B cell (primary cell): ENCODE results near the gene RPA1. TPM values are rescaled to one million over a fixed set of nuclear protein-coding genes. Genes with fewer than 3 reads are reported as not detected.

Source experiments
- ATAC-seq: fragments of 200-7000 bp; cut with Tn5 transposase; one replicate; pipeline ENCODE4 v1.10.0; 2021; ENCODE audit warnings: low read depth, mild to moderate bottlenecking, moderate number of reproducible peaks, moderate library complexity
- CTCF ChIA-PET: fragments of 350-600 bp; sonication (Branson Sonifier 250); formaldehyde crosslinking; loops from one replicate; lab custom pipeline; 2021; ENCODE audit warnings: antibody characterized with exemption, inconsistent platforms; lab: Charles Lee
- POLR2A ChIA-PET: fragments of 350-600 bp; sonication (Branson Sonifier 250); formaldehyde crosslinking; loops from one replicate; lab custom pipeline; 2021; ENCODE audit warnings: antibody characterized with exemption; lab: Charles Lee
- DNase-seq: peaks from one replicate; pipeline ENCODE4 v3.0.0; 2013
- H2AFZ ChIP-seq: 2 replicates; pipeline ENCODE4 v1.6.1; 2012; ENCODE audit warnings: mild to moderate bottlenecking, low read depth, low read length; ENCODE audit not compliant: insufficient read depth, poor library complexity, severe bottlenecking
- H3K27ac ChIP-seq, 2 donors: 1 replicate in 1 of 2; 2 replicates in 1 of 2; pipeline ENCODE4 v1.5.1; 2012 to 2013; ENCODE audit warnings: low read length in 2 of 2, mild to moderate bottlenecking in 2 of 2, moderate library complexity in 1 of 2
- H3K27me3 ChIP-seq, 4 experiments: fragments of 200-600 bp in 1 of 4; sonication (generic) in 1 of 4; replicated peaks in 1 of 4; 1 replicate in 2 of 4; 2 replicates in 2 of 4; pipeline versions ENCODE4 v1.6.1 to v1.7.0; 2013 to 2016; ENCODE audit warnings: low read length in 3 of 4, mild to moderate bottlenecking in 2 of 4, mixed read lengths in 1 of 4, moderate library complexity in 1 of 4; ENCODE audit not compliant: insufficient read depth in 4 of 4, control insufficient read depth in 3 of 4; ENCODE audit errors: control extremely low read depth in 1 of 4
- H3K36me3 ChIP-seq, 2 experiments: replicated peaks in 1 of 2; 1 replicate in 1 of 2; 2 replicates in 1 of 2; pipeline versions ENCODE4 v1.6.1 to v1.7.1; 2013; ENCODE audit warnings: low read length in 1 of 2; ENCODE audit not compliant: insufficient read depth in 2 of 2, control insufficient read depth in 1 of 2; ENCODE audit errors: control extremely low read depth in 1 of 2, extremely low read depth in 1 of 2
- H3K4me1 ChIP-seq, 2 donors: fragments of 200-600 bp in 1 of 2; sonication (generic) in 1 of 2; 1 replicate in 1 of 2; 2 replicates in 1 of 2; pipeline versions ENCODE4 v1.5.1 to v1.6.1; 2013 to 2017; ENCODE audit warnings: low read length in 2 of 2; ENCODE audit not compliant: control insufficient read depth in 2 of 2, insufficient read depth in 2 of 2
- H3K4me2 ChIP-seq: replicated peaks from 2 replicates; pipeline ENCODE3; 2012; ENCODE audit warnings: mild to moderate bottlenecking, low read depth, low read length; ENCODE audit not compliant: poor library complexity, severe bottlenecking
- H3K4me3 ChIP-seq, 5 experiments: fragments of 200-600 bp in 1 of 5; sonication (generic) in 1 of 5; 1 replicate in 3 of 5; 2 replicates in 2 of 5; pipeline versions ENCODE4 v1.5.1 to v1.7.0; 2011 to 2016; ENCODE audit warnings: low read length in 4 of 5, mild to moderate bottlenecking in 4 of 5, low read depth in 2 of 5, control low read depth in 1 of 5, moderate library complexity in 1 of 5; ENCODE audit not compliant: insufficient read depth in 1 of 5; ENCODE audit errors: control extremely low read depth in 1 of 5, extremely low read depth in 1 of 5
- H3K79me2 ChIP-seq: fragments of 200-600 bp; sonication (generic); one replicate; pipeline ENCODE4 v1.6.0; 2016; ENCODE audit warnings: low read length; ENCODE audit not compliant: control insufficient read depth, insufficient read depth
- H3K9ac ChIP-seq: fragments of 200-600 bp; sonication (generic); 2 replicates; pipeline ENCODE4 v1.6.1; 2017; ENCODE audit warnings: mild to moderate bottlenecking, low read length, moderate library complexity
- H3K9me3 ChIP-seq, 3 donors: one replicate each; pipeline versions ENCODE4 v1.6.1 to v1.7.1; 2013; ENCODE audit warnings: low read length in 2 of 3; ENCODE audit not compliant: control insufficient read depth in 2 of 3, insufficient read depth in 1 of 3; ENCODE audit errors: control extremely low read depth in 1 of 3
- H4K20me1 ChIP-seq: 2 replicates; pipeline ENCODE4 v1.6.0; 2012; ENCODE audit warnings: mild to moderate bottlenecking, low read length; ENCODE audit not compliant: insufficient read depth, control insufficient read depth, poor library complexity, severe bottlenecking
- H3K27ac Mint-ChIP-seq: one replicate; pipeline ENCODE4 v1.8.0; 2021; ENCODE audit warnings: mixed read lengths
- H3K27me3 Mint-ChIP-seq: one replicate; pipeline ENCODE4 v1.8.0; 2021; ENCODE audit warnings: mixed read lengths
- H3K4me1 Mint-ChIP-seq: one replicate; pipeline ENCODE4 v1.8.0; 2021; ENCODE audit warnings: mixed read lengths
- H3K4me3 Mint-ChIP-seq: one replicate; pipeline ENCODE4 v1.8.0; 2021; ENCODE audit warnings: mixed read lengths
- H3K9me3 Mint-ChIP-seq: one replicate; pipeline ENCODE4 v1.8.0; 2022; ENCODE audit warnings: mixed read lengths; ENCODE audit not compliant: insufficient read depth
- EZH2 ChIP-seq: IDR thresholded peaks from 2 replicates; pipeline ENCODE4 v1.6.1; 2012; ENCODE audit warnings: borderline replicate concordance, low read depth, mild to moderate bottlenecking, moderate library complexity, low read length; ENCODE audit not compliant: insufficient read depth, poor library complexity, severe bottlenecking
- WGBS: methylation state at CpG from one replicate; pipeline ENCODE4 v1.1.5; 2013; ENCODE audit warnings: missing lambda C conversion rate; ENCODE audit not compliant: insufficient coverage; 5-methylcytosine and 5-hydroxymethylcytosine counted together
- intact Hi-C: fragments of 100-400 bp; cut with micrococcal nuclease; formaldehyde crosslinking; loops from one replicate; pipeline ENCODE4 v1.10.0; 2022
- polyA plus RNA-seq: library from polyadenylated mRNA; depleted of rRNA; stranded (reverse); fragments of >200 nt; gene quantifications from 2 replicates; pipeline ENCODE4 v1.2.3, GENCODE V29; 2012
- total RNA-seq, 2 donors: library from RNA; stranded (reverse); fragments of 120-200 nt in 1 of 2; gene quantifications; 1 replicate in 1 of 2; 2 replicates in 1 of 2; pipeline versions ENCODE4 v1.2.3 to v1.2.4, GENCODE V29; 2013 to 2022
- TF ChIP-seq, protein P1 (sequence below): fragments of 200-600 bp; IDR thresholded peaks from one replicate; pipeline ENCODE4 v1.8.0; 2022; ENCODE audit warnings: antibody characterized with exemption, mild to moderate bottlenecking

The RPA1 gene
- total and polyA plus RNA-seq, 2 donors (not counting 1 experiment from before 2014, with no cell fraction given) = 27.0 to 94.5 TPM

DNA sequence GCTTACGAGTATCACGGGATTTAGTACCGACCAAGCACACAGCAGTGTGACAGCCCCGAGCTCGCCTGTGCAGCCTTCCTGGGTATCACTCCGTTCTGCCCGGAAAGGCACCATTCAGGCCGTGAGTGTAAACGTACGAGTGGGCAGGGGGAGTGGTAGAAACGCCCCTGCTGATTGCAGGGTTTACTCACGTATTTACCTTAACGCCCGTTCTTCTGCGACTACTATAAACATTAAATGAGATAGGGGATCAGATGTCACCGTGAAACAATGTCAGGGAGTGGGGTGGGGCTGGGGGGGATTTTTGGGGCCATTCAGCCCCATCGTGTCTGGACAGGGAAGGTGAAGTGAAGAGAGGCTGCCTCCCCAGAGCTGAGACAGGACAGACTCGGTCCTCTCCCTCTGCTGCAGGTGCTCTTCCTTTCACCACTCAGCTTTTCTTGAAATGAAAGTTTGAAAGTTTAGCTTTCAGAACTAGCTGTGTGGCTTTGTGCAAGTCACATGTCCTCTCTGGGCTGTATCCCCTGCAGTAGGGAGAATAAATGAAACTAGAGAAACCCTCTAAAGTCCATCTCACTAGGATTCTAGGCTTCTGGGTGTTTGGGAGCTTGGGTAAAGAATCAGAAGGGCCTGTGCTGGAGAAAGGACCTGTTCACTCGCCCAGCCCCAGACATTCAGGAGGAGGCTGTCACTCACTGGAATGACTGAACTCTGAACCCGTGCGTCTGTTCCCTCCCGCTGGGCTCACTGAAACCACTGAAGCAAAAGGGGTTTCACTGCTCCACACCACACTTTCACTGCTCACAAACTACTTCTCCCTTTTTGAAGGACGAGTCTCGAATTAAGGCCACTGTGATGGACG lies 66.7 kb downstream of the RPA1 start:
- no peaks in the 10 kb centered on the region for H3K4me1 Mint-ChIP-seq
- Histone ChIP-seq H3K79me2 (no peaks in the 10 kb centered on the region), H4K20me1 (no peaks in the 10 kb centered on the region), H3K9ac (no peak overlapping the region), H3K4me3 (no peak overlapping the region), H2AFZ (no peak overlapping the region), H3K4me1 (no peaks in the 10 kb centered on the region), H3K36me3 (peaks cover 2 to 65% of the 10 kb centered on the region in 2 experiments), H3K27me3 (no peaks in the 10 kb centered on the region), H3K27ac (no peak overlapping the region), H3K9me3 (no peaks in the 10 kb centered on the region), H3K4me2 (no peak overlapping the region)
- no peaks in the 10 kb centered on the region for H3K9me3 Mint-ChIP-seq
- intact Hi-C loops = no loop called here
- H3K27me3 Mint-ChIP-seq = no peaks in the 10 kb centered on the region
- H3K27ac Mint-ChIP-seq = no peak overlapping the region
- POLR2A ChIA-PET = no interaction called here
- 82% methylated on average over 15 of the region's 25 CpGs for WGBS
- TF ChIP-seq, protein P1, sequence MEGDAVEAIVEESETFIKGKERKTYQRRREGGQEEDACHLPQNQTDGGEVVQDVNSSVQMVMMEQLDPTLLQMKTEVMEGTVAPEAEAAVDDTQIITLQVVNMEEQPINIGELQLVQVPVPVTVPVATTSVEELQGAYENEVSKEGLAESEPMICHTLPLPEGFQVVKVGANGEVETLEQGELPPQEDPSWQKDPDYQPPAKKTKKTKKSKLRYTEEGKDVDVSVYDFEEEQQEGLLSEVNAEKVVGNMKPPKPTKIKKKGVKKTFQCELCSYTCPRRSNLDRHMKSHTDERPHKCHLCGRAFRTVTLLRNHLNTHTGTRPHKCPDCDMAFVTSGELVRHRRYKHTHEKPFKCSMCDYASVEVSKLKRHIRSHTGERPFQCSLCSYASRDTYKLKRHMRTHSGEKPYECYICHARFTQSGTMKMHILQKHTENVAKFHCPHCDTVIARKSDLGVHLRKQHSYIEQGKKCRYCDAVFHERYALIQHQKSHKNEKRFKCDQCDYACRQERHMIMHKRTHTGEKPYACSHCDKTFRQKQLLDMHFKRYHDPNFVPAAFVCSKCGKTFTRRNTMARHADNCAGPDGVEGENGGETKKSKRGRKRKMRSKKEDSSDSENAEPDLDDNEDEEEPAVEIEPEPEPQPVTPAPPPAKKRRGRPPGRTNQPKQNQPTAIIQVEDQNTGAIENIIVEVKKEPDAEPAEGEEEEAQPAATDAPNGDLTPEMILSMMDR = no peak
- TF ChIP-seq EZH2 = no peak
- CTCF ChIA-PET = interaction anchor here (0.8 kb wide), 1 partner anchor 8 kb away, joined by 3 read pairs; no protein-coding TSS in a partner anchor
- ATAC-seq (no peak), DNase-seq (no peak)
- no peak overlapping the region for H3K4me3 Mint-ChIP-seq

DNA sequence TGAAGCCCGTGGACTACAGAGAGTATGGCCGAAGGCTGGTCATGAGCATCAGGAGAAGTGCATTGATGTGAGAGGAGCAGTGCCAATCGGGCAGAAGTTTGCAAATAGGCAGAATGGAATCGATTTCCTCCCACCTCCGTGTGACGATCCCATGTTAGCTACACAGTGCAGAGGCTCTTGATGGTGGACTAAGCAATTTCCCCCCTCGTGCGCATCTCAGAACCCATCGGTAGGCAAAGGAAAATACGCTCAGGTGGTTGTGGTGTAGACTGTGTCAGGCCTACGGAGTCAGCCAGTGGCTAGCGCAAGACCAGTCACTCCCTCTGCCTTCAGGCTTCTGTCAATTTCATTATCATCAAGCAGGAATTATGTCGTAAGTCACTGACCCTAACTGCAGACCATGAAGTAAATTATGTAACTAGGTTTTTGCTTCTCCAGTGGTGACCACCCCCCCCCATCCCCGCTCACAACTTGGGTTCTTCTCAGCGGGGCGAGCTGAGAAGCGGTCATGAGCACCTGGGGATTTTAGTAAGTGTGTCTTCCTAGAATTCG lies 67.4 kb downstream of the RPA1 start:
- CTCF ChIA-PET = no interaction called here

More for the DNA sequence above, 67.4 kb downstream of the RPA1 start:
- TF ChIP-seq, protein P1 = no peak
- no peak for TF ChIP-seq EZH2
- DNase-seq (no peak), ATAC-seq (no peak)
- Histone ChIP-seq H3K4me1 (no peaks in the 10 kb centered on the region), H3K9ac (no peak overlapping the region), H3K36me3 (peaks cover 2 to 62% of the 10 kb centered on the region in 2 experiments), H3K9me3 (no peaks in the 10 kb centered on the region), H3K27ac (no peak overlapping the region), H3K27me3 (no peaks in the 10 kb centered on the region), H2AFZ (no peak overlapping the region), H3K4me2 (no peak overlapping the region), H3K79me2 (no peaks in the 10 kb centered on the region), H3K4me3 (no peak overlapping the region), H4K20me1 (no peaks in the 10 kb centered on the region)
- 85% methylated on average over 11 of the region's 18 CpGs for WGBS
- Mint-ChIP-seq H3K27ac (no peak overlapping the region), H3K4me3 (no peak overlapping the region), H3K4me1 (no peaks in the 10 kb centered on the region), H3K9me3 (no peaks in the 10 kb centered on the region), H3K27me3 (no peaks in the 10 kb centered on the region)
- POLR2A ChIA-PET = no interaction called here
- intact Hi-C loops = no loop called here
